NCI-H2196 (cell line): ENCODE results near the gene PKLR.
"Not testable (repeated sequence)": the region's sequence is repeated elsewhere in the genome, so short reads cannot be mapped to it uniquely, and the experiment has no call there.

Experiments
- DNase-seq: peaks from one replicate; lab custom pipeline; 2025; ENCODE audit not compliant: unreplicated experiment; lab: John Stamatoyannopoulos, UW

PKLR gene

DNA sequence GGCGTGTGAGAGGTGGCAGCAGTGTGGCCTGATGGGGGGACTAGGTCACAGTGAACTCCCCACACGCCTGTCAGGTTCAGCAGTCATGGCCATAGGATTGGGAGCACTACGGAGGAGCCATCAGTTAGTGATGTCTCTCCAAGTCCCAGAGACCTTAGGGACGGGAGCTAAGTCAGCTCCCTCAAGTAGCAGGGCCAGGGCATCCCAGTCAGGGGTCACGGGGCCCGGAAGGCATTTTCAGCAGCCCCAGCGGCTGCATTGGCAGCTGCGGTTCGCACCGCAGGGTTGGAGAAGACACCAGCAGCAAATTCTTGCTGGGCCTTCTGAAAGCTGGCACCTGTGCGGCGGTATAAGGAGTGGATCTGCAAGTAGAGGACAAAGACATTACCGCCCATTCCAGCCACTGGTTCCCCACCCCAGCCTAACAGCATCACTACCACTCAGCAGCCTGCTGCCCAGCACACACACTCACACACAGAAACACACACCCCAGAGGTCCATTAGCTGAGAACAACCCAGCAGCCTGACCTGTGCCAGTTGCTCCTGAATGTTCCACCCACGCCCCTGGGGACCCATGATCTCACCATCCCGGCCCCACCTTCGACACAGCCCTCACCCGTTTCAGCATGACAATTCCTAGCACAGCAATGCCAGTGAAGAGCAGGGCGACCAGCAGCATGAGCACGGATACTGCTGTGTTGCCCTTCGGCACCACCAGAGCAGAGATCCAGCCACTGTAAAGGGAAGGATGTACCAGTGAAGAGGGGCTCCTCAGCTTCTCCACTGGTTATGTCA, 45.0 kb downstream of the PKLR start:
- DNase-seq = no peak

- peak; percentile 79 for DNase-seq
Measured at GRCh38 chr1:155255243-155256007, 45.8 kb downstream of the PKLR start, which contains the start of gene ENTREP3. Gene ENTREP3 (minus strand): TSS chr1:155255483. CDS start chr1:155254877, 606 bp downstream.

GRCh38 chr1:155254714-155255242, 46.5 kb downstream of the PKLR start:
- DNase-seq = no peak

- DNase-seq = no peak
Measured at GRCh38 chr1:155254228-155254713, 47.0 kb downstream of the PKLR start.

- DNase-seq = no peak
Measured at GRCh38 chr1:155253797-155254196, 47.4 kb downstream of the PKLR start.

GRCh38 chr1:155253208-155253607, 48.0 kb downstream of the PKLR start:
- no peak for DNase-seq

- no peak for DNase-seq
Measured at GRCh38 chr1:155251566-155251965, 49.7 kb downstream of the PKLR start.

- DNase-seq = peak; percentile 90
Measured at GRCh38 chr1:155250633-155251449, 50.4 kb downstream of the PKLR start.

GRCh38 chr1:155250246-155250632, 51.0 kb downstream of the PKLR start:
- DNase-seq = no peak

GRCh38 chr1:155247667-155248553, 53.3 kb downstream of the PKLR start:
- no peak for DNase-seq

DNA sequence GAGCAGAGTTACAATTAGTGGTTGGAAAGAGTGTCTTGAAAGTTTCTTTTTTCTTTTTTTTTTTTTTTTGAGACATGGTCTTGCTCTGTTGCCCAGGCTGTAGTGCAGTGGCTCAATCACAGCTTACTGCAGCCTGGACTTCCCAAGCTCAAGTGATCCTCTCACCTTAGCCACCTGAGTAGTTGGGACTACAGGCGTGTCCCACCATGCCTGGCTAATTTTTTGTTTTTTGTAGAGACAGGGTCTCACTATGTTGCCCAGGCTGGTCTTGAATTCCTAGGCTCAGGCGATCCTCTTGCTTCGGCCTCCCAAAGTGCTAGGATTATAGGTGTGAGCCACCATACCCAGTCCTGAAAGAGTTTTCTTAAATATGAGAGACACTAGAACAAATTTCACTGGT, 54.4 kb downstream of the PKLR start:
- not testable (repeated sequence) for DNase-seq

GRCh38 chr1:155245163-155245524, 56.1 kb downstream of the PKLR start:
- no peak for DNase-seq

DNA sequence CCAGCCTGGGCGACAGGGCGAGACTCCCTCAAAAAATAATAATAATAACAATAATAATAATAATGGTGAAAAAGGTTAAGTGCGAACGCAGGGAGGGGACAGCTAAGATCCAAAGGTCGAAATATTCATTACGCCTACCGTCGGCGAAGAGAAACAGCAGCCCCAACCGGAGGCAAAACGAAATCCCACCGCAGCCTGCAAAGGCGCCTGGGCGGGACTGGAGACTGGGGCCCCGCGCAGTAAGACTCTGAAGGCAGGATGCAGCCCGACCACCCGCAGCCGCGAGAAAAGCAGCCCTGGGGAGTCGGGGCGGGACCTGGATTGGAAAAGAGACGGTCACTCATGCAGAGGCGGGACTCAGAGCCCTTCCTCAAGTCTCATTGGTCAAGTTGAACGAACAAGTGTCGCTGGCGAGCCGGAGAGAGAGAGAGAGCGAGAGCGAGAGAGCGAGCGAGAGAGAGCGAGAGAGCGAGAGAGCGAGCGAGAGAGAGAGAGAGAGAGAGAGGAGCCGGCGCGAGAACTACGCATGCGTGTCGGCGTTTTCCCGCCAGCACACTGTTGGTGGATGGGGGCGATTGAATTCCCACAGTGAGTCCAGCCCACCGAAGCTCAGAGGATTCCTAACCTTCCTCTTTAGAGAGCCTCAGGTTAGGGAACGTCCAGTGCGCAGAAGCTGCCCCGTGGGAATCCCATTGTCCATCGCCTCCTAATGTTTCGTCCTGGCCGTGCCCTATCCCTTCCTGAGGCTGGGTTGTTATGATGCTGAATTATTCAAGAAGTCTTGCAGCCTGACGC, 56.7 kb downstream of the PKLR start:
- peak; percentile 98 for DNase-seq

GRCh38 chr1:155242805-155243358, 58.4 kb downstream of the PKLR start:
- no peak for DNase-seq

DNA sequence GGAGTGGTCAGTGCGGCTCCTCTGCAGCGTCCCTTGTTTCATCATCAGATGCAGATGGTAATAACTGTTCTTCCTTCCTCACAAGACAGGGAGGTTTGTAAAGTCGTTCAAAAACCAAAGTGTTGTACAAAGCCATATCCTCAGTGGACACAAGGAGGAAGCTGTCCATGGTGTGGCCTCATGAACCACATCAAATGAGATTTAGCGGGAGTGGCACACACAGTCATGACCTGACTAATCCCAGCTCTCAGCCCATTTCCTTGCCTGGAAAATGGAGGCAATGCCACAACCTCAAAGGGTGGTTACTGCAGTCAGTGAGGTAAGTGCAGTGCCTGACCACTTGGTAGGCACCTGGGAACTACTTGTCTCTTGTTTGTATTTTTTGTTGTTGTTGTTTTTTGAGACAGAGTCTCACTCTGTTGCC, 59.4 kb downstream of the PKLR start:
- no peak for DNase-seq

- DNase-seq = peak; percentile 78
Measured at GRCh38 chr1:155241069-155241679, 60.1 kb downstream of the PKLR start.
